Skeletal muscle satellite cell (primary cell): ENCODE data around the gene NRXN2.
"Not testable (repeated sequence)": the region's sequence is repeated elsewhere in the genome, so short reads cannot be mapped to it uniquely, and the experiment has no call there.

Source experiments
- H3K27me3 ChIP-seq: 2 replicates; pipeline ENCODE4 v1.7.0; 2013; ENCODE audit warnings: low read length; ENCODE audit not compliant: control insufficient read depth, insufficient read depth
- H3K36me3 ChIP-seq: 2 replicates; pipeline ENCODE4 v1.7.0; 2013; ENCODE audit warnings: mild to moderate bottlenecking, control low read depth, low read length; ENCODE audit not compliant: insufficient read depth
- H3K4me1 ChIP-seq: 2 replicates; pipeline ENCODE4 v1.7.0; 2013; ENCODE audit warnings: low read length; ENCODE audit not compliant: control insufficient read depth, insufficient read depth
- H3K4me2 ChIP-seq: 2 replicates; pipeline ENCODE4 v1.7.0; 2013; ENCODE audit warnings: mild to moderate bottlenecking, low read length
- H3K4me3 ChIP-seq: 2 replicates; pipeline ENCODE4 v1.7.0; 2013; ENCODE audit warnings: low read length
- H3K9ac ChIP-seq: 2 replicates; pipeline ENCODE4 v1.7.0; 2013; ENCODE audit warnings: mild to moderate bottlenecking, low read depth, low read length, moderate library complexity
- H3K9me3 ChIP-seq: replicated peaks from 2 replicates; pipeline ENCODE4 v1.7.0; 2013; ENCODE audit warnings: mild to moderate bottlenecking, control low read depth, low read length

NRXN2 gene

GRCh38 chr11:64601605-64602465 lies 121.2 kb downstream of the NRXN2 start:
- no peak overlapping the region for H3K9ac ChIP-seq
- no peak overlapping the region for H3K4me3 ChIP-seq
- no peak overlapping the region for H3K4me2 ChIP-seq
- peaks cover 33% of the 10 kb centered on the region for H3K27me3 ChIP-seq
- no peaks in the 10 kb centered on the region for H3K36me3 ChIP-seq
- no peaks in the 10 kb centered on the region for H3K4me1 ChIP-seq
- H3K9me3 ChIP-seq, result no peaks in the 10 kb centered on the region

DNA sequence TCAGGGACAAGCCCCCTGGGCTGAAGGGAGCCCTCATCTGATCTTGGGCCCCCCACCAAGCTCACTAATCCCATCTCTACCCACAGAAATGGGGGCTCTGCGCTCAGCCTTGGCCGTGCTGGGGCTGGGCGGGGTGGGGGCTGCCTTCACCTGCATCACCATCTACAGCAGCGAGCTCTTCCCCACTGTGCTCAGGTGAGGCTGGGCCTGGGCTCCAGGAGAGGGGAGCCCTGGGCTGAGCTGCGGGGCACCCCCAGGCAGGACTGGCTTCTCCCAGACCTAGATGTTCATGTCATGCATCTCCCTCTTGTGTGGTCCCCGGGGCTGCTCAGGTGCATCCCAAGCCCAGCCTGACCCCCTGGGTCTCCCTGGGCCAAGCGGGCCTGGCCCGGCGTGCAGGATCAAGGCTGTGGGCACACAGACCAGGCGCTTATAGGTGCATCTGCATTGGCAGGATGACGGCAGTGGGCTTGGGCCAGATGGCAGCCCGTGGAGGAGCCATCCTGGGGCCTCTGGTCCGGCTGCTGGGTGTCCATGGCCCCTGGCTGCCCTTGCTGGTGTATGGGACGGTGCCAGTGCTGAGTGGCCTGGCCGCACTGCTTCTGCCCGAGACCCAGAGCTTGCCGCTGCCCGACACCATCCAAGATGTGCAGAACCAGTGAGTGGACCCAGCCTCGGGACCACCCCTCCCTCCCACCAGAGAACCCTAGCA lies 122.6 kb downstream of the NRXN2 start:
- Histone ChIP-seq H3K27me3 (peaks cover 29% of the 10 kb centered on the region), H3K4me3 (no peak overlapping the region), H3K36me3 (no peaks in the 10 kb centered on the region), H3K9ac (no peak overlapping the region), H3K4me2 (no peak overlapping the region), H3K4me1 (no peaks in the 10 kb centered on the region), H3K9me3 (no peaks in the 10 kb centered on the region)

DNA sequence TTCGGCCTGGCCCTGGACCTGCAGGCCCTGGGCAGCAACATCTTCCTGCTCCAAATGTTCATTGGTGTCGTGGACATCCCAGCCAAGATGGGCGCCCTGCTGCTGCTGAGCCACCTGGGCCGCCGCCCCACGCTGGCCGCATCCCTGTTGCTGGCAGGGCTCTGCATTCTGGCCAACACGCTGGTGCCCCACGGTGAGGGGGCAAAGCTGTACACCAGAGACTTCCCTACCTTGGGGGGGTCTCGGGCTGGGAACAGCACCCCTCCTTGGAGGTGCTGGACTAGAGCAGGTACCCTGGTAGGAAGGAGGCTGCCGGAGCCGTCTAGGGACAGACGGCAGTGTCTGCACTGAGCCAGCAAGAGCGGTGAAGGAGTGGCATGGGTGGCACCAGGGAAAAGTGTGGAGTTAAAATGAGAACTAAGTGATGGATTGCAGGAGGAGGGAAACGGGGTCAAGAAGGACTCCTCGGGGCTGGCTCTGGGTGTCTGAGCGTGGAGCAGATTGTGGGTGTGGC lies 123.2 kb downstream of the NRXN2 start:
- Histone ChIP-seq H3K9ac (no peak overlapping the region), H3K4me3 (no peak overlapping the region), H3K4me1 (no peaks in the 10 kb centered on the region), H3K9me3 (no peaks in the 10 kb centered on the region), H3K4me2 (no peak overlapping the region), H3K27me3 (peaks cover 22% of the 10 kb centered on the region), H3K36me3 (no peaks in the 10 kb centered on the region)

- Histone ChIP-seq H3K27me3 (peaks cover 16% of the 10 kb centered on the region), H3K9ac (no peak overlapping the region), H3K9me3 (no peaks in the 10 kb centered on the region), H3K36me3 (no peaks in the 10 kb centered on the region), H3K4me1 (no peaks in the 10 kb centered on the region), H3K4me3 (no peak overlapping the region), H3K4me2 (no peak overlapping the region)
These were observed 124.0 kb downstream of the NRXN2 start for GRCh38 chr11:64598797-64599697.

DNA sequence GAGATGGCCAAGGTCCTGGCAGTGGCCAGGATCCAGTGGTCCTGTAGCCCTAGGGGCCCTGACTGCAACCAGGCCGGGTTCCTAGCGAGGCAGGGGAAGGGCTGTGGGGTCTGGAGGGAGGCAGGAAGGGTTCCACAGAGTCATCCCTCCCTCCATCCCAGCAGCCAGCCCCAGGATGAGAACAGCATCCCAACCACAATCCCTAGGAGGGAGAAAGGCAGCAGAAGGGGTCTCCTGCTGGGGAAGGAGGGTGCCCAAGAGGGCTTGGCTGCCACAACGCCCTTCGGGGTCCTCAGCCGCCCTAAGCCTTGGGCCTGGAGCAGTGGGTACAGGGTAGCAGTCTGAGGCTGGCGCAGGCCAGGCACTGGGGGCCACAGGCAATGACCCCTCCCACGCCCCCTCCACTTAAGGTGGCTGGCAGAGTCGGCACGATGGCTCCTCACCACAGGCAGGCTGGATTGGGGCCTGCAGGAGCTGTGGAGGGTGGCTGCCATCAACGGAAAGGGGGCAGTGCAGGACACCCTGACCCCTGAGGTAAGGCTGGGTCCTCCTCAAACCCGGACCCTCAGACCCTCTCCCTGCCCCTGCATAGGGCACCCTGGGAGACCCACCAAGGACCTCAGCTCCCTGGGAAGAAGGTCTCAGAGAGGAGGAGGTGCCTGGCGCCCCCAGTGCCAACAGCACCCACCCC lies 124.7 kb downstream of the NRXN2 start:
- Histone ChIP-seq H3K9me3 (no peaks in the 10 kb centered on the region), H3K4me2 (no peak overlapping the region), H3K27me3 (peaks cover 13% of the 10 kb centered on the region), H3K4me3 (no peak overlapping the region), H3K4me1 (no peaks in the 10 kb centered on the region), H3K36me3 (no peaks in the 10 kb centered on the region), H3K9ac (no peak overlapping the region)

GRCh38 chr11:64597671-64598101 lies 125.3 kb downstream of the NRXN2 start:
- no peak overlapping the region for H3K4me2 ChIP-seq
- no peaks in the 10 kb centered on the region for H3K9me3 ChIP-seq
- H3K4me3 ChIP-seq, result no peak overlapping the region
- no peaks in the 10 kb centered on the region for H3K4me1 ChIP-seq
- no peaks in the 10 kb centered on the region for H3K36me3 ChIP-seq
- H3K9ac ChIP-seq, result no peak overlapping the region
- peaks cover 14% of the 10 kb centered on the region for H3K27me3 ChIP-seq

DNA sequence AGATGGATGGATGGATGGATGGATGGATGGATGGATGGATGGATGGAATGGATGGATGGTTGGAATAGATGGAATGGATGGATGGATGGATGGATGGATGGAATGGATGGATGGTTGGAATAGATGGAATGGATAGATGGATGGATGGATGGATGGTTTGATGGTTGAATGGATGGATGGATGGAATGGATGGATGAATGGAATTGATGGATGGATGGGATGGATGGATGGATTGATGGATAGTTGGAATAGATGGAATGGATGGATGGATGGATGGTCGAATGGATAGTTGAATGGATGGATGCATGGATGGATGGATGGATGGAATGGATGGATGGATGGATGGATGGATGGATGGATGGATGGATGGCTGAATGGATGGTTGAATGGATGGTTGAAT lies 127.1 kb downstream of the NRXN2 start:
- H3K4me1 ChIP-seq, result not testable (repeated sequence)
- H3K27me3 ChIP-seq, result peaks cover 11% of the 10 kb centered on the region

GRCh38 chr11:64594159-64594939 lies 128.6 kb downstream of the NRXN2 start:
- H3K4me1 ChIP-seq, result no peaks in the 10 kb centered on the region
- H3K27me3 ChIP-seq, result peaks cover 15% of the 10 kb centered on the region
- no peak overlapping the region for H3K4me3 ChIP-seq
- H3K4me2 ChIP-seq, result no peak overlapping the region
- no peaks in the 10 kb centered on the region for H3K36me3 ChIP-seq
- no peak overlapping the region for H3K9ac ChIP-seq
- no peaks in the 10 kb centered on the region for H3K9me3 ChIP-seq

More for the DNA sequence above, 127.1 kb downstream of the NRXN2 start:
- H3K36me3 ChIP-seq, H3K9ac ChIP-seq, H3K4me3 ChIP-seq, H3K9me3 ChIP-seq, H3K4me2 ChIP-seq: not testable (repeated sequence)

DNA sequence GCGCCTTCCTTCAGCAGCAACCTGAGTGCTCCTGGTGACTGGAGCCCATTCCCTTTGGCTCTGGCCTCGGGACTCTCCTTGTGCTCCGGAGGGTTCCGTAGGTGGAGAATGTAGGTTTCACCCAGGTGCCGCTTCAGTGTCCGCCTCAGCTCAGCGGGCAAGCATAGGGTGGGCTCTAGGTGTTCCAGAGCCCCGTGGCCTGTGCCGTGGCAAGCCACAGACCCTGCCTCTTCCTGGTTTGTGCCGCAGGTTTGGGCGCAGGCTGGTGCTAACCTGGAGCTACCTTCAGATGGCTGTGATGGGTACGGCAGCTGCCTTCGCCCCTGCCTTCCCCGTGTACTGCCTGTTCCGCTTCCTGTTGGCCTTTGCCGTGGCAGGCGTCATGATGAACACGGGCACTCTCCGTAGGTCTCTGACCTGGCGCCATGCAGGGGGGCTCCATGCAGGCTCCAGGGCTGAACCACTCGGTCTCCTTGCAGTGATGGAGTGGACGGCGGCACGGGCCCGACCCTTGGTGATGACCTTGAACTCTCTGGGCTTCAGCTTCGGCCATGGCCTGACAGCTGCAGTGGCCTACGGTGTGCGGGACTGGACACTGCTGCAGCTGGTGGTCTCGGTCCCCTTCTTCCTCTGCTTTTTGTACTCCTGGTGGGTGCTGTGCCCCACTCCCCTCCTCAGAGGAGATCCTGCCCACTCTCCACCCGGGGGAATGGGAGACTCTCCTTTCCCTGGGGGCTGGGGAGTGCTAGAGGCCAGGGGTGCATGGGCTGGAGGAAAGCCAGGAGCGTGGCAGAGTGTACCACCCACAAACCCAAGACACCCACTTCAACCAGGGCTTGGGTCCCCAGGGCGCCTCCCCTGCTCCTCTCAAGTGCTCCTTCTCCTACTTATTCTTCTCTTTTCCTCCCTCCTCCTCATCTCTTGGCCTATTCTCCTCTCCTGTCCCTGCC lies 129.6 kb downstream of the NRXN2 start:
- Histone ChIP-seq H3K4me2 (no peak overlapping the region), H3K9me3 (no peaks in the 10 kb centered on the region), H3K9ac (no peak overlapping the region), H3K36me3 (no peaks in the 10 kb centered on the region), H3K27me3 (peaks cover 18% of the 10 kb centered on the region), H3K4me3 (no peak overlapping the region), H3K4me1 (no peaks in the 10 kb centered on the region)
